ENCODE data around the gene KCNQ1OT1. TPM values are rescaled to one million over a fixed set of nuclear protein-coding genes. Genes with fewer than 3 reads are reported as not detected.

KCNQ1OT1 gene
- total RNA-seq, 4 donors from 2014 or later, result 2.5 to 4.5 (median 3.1) TPM

DNA sequence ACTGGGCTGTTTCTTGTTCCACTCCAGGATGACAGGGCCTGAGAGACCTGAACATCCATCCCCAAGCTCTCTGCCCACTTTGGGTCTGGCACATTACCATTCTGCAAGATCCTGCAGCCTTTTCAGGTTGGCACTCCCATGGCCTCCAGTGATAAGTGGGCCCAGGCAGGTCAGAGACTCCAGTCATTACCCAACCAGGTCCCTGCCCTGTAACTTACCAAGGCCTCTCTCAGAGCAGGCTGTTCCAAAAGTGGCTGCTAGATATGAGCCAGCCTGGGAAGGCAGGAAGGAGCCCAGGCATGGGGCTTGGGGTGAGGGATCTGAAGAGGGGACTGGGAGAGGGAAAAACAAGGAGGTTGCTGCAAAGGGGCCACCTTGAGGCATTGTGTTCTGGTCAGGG is 35.9 kb downstream of the KCNQ1OT1 start:
- DNase-seq (ENCODE audit: low spot score in 2 of 2), result peak in 1 of 2 donors; percentile 48
- peaks cover 11% of the 10 kb centered on the region for H3K9me3 ChIP-seq
- H3K4me3 ChIP-seq, result no peak overlapping the region
- H3K4me1 ChIP-seq, result no peaks in the 10 kb centered on the region
- TF ChIP-seq EP300 (IDR thresholded peaks at IDR 0.05) (no peak), POLR2A (IDR thresholded peaks at IDR 0.05) (no peak), CTCF (IDR thresholded peaks at IDR 0.05) (no peak)
- no peaks in the 10 kb centered on the region for H3K36me3 ChIP-seq
- no peak overlapping the region for H3K27ac ChIP-seq
- H3K27me3 ChIP-seq, result no peaks in the 10 kb centered on the region

DNA sequence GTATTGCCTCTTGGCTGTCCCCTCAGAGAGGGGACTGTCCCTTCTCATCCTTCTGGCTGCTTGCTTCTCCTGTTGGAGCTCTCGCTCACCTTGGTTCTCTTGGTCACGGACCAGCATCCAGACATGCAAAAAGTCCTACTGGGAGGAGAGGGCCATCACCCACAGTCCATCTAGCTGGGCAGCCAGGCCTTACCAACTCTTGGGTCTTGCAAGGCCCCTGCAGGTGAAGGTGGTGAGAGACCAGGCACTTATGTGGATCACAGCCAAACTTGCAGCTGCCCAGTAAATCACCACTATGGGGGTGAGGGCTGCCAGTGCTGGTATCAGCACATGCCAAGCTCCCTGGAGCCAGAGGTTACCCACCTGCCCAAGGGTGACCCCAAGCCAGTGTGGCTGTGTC is 36.3 kb downstream of the KCNQ1OT1 start:
- H3K9me3 ChIP-seq, result peaks cover 11% of the 10 kb centered on the region
- 92% methylated on average over 2 of the region's 2 CpGs for WGBS
- no peaks in the 10 kb centered on the region for H3K4me1 ChIP-seq
- no peak overlapping the region for H3K27ac ChIP-seq
- H3K27me3 ChIP-seq, result no peaks in the 10 kb centered on the region
- TF ChIP-seq POLR2AphosphoS5 (IDR thresholded peaks at IDR 0.05), result no peak
- no peak for TF ChIP-seq POLR2A (IDR thresholded peaks at IDR 0.05)
- no peak for TF ChIP-seq EP300 (IDR thresholded peaks at IDR 0.05)
- TF ChIP-seq CTCF (IDR thresholded peaks at IDR 0.05), result no peak
- peak in 1 of 2 donors; percentile 46 for DNase-seq (ENCODE audit: low spot score in 2 of 2)
- no peak overlapping the region for H3K4me3 ChIP-seq
- no peaks in the 10 kb centered on the region for H3K36me3 ChIP-seq

DNA sequence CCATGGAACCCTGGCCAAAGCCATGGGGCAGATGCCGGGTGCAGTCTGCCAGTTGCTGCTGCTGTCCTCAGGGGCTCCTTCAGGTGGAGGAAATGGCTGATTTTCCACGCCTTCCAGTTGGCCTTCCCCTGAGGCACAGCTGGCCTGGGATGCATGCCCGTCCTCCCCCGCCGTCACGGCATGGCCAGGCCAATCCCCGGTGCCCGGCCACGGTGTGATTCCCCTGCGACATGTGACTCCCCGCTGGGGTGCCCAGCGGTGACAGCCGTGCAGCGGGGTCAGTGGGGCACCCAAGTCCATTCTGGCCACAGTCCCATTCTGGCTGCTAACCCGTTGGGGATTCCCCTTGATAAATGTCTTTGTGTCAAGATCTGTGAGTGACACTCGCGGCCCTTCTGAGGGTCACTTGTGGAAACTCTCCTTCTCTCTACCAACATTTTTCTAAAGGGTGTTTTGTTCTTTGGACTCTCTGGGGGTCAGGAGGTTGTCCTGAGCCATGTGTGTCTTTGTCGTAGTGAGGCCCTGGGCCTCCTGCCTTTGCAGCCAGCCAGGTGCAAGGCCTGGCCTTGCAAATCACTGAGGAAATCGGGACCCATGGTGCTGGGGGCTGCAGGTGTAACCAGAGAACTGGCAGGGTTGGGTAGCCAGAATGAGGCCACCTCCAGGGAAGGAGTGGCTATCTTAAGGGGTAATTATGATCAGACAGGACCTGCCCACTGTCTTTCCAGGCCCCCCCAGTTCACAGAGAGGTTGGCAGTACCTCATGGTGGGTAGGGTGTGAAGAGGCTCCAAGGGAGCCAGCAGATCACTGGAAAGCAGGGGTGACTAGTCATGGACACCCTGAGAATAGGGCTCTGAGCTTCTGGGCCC is 37.1 kb downstream of the KCNQ1OT1 start:
- Histone ChIP-seq H3K27ac (no peak overlapping the region), H3K27me3 (no peaks in the 10 kb centered on the region), H3K4me3 (no peak overlapping the region), H3K9me3 (peaks cover 11% of the 10 kb centered on the region), H3K36me3 (no peaks in the 10 kb centered on the region), H3K4me1 (no peaks in the 10 kb centered on the region)
- DNase-seq (ENCODE audit: low spot score in 2 of 2), result peak in 1 of 2 donors; percentile 40
- TF ChIP-seq EP300 (IDR thresholded peaks at IDR 0.05), result no peak
- no peak for TF ChIP-seq POLR2A (IDR thresholded peaks at IDR 0.05)
- no peak for TF ChIP-seq CTCF (IDR thresholded peaks at IDR 0.05)
- TF ChIP-seq POLR2AphosphoS5 (IDR thresholded peaks at IDR 0.05), result no peak
- 84% methylated on average over 8 of the region's 19 CpGs for WGBS

GRCh38 chr11:2662024-2662312 is 37.8 kb downstream of the KCNQ1OT1 start:
- no peaks in the 10 kb centered on the region for H3K4me1 ChIP-seq
- no peak overlapping the region for H3K27ac ChIP-seq
- WGBS, result 92% methylated on average over 4 of the region's 5 CpGs
- TF ChIP-seq CTCF (IDR thresholded peaks at IDR 0.05), result no peak
- no peaks in the 10 kb centered on the region for H3K27me3 ChIP-seq
- H3K9me3 ChIP-seq, result peaks cover 11% of the 10 kb centered on the region
- H3K36me3 ChIP-seq, result no peaks in the 10 kb centered on the region
- DNase-seq (ENCODE audit: low spot score in 2 of 2), result peak in 1 of 2 donors; percentile 42
- H3K4me3 ChIP-seq, result no peak overlapping the region

GRCh38 chr11:2661173-2662023 is 38.4 kb downstream of the KCNQ1OT1 start:
- Histone ChIP-seq H3K9me3 (peaks cover 11% of the 10 kb centered on the region), H3K36me3 (no peaks in the 10 kb centered on the region), H3K4me1 (no peaks in the 10 kb centered on the region), H3K27me3 (no peaks in the 10 kb centered on the region), H3K27ac (no peak overlapping the region), H3K4me3 (no peak overlapping the region)
- WGBS, result 94% methylated on average over 3 of the region's 4 CpGs
- DNase-seq (ENCODE audit: low spot score in 2 of 2), result no peak
- TF ChIP-seq POLR2AphosphoS5 (IDR thresholded peaks at IDR 0.05), result no peak
- TF ChIP-seq CTCF (IDR thresholded peaks at IDR 0.05), result no peak
- TF ChIP-seq POLR2A (IDR thresholded peaks at IDR 0.05), result no peak
- TF ChIP-seq EP300 (IDR thresholded peaks at IDR 0.05), result no peak
